Retinal pigment epithelial cell (primary cell): ENCODE measurements around the gene TPPP2.

Experiments used
- DNase-seq: peaks from one replicate; pipeline ENCODE4 v3.0.0-alpha.2; 2010; ENCODE audit warnings: low read depth
- H3K4me3 ChIP-seq: 2 replicates; pipeline ENCODE4 v1.5.1; 2011; ENCODE audit warnings: mild to moderate bottlenecking, low read length, control low read depth, moderate library complexity
- CTCF ChIP-seq: conservative IDR thresholded peaks from 2 replicates; pipeline ENCODE4 v1.5.1; 2011; ENCODE audit warnings: low read depth, low read length, control low read depth, inconsistent platforms

Gene TPPP2

GRCh38 chr14:21078726-21079125 lies 48.7 kb downstream of the TPPP2 start:
- DNase-seq = no peak
- no peak overlapping the region for H3K4me3 ChIP-seq
- no peak for TF ChIP-seq CTCF

GRCh38 chr14:21081521-21082142 lies 51.6 kb downstream of the TPPP2 start:
- no peak overlapping the region for H3K4me3 ChIP-seq

More at GRCh38 chr14:21081521-21082142, 51.6 kb downstream of the TPPP2 start:
- TF ChIP-seq CTCF = no peak
- DNase-seq = no peak
